GM06990 (cell line): Measurements from ENCODE around the gene PATJ.

Source experiments
- DNase-seq: peaks from one replicate; pipeline ENCODE4 v3.0.0-alpha.2; 2011; ENCODE audit not compliant: insufficient read length; ENCODE audit errors: extremely low read depth
- H3K27me3 ChIP-seq: replicated peaks from 2 replicates; pipeline ENCODE4 v1.6.0; 2011; ENCODE audit warnings: low read length; ENCODE audit not compliant: control insufficient read depth, insufficient read depth
- H3K36me3 ChIP-seq: 2 replicates; pipeline ENCODE4 v1.5.1; 2011; ENCODE audit warnings: low read length; ENCODE audit not compliant: control insufficient read depth, insufficient read depth
- H3K4me3 ChIP-seq: replicated peaks from 2 replicates; pipeline ENCODE4 v1.5.1; 2011; ENCODE audit warnings: low read depth, mild to moderate bottlenecking, control low read depth, low read length
- CTCF ChIP-seq: IDR thresholded peaks from 2 replicates; pipeline ENCODE4 v1.5.1; 2011; ENCODE audit warnings: low read length, control low read depth, mild to moderate bottlenecking, inconsistent platforms; ENCODE audit not compliant: insufficient read depth, poor library complexity, severe bottlenecking

The PATJ gene

GRCh38 chr1:62207187-62207586 lies 464.9 kb downstream of the PATJ start:
- Histone ChIP-seq H3K4me3 (no peak overlapping the region), H3K27me3 (no peaks in the 10 kb centered on the region), H3K36me3 (no peaks in the 10 kb centered on the region)
- TF ChIP-seq CTCF = no peak
- DNase-seq = no peak

GRCh38 chr1:62208087-62208486 lies 465.8 kb downstream of the PATJ start:
- H3K27me3 ChIP-seq = no peaks in the 10 kb centered on the region
- no peaks in the 10 kb centered on the region for H3K36me3 ChIP-seq

GRCh38 chr1:62208970-62209369 lies 466.7 kb downstream of the PATJ start:
- DNase-seq = no peak
- Histone ChIP-seq H3K27me3 (no peaks in the 10 kb centered on the region), H3K36me3 (no peaks in the 10 kb centered on the region), H3K4me3 (no peak overlapping the region)
- no peak for TF ChIP-seq CTCF

More at GRCh38 chr1:62208087-62208486, 465.8 kb downstream of the PATJ start:
- no peak overlapping the region for H3K4me3 ChIP-seq
- DNase-seq = no peak
- no peak for TF ChIP-seq CTCF

GRCh38 chr1:62209931-62210595 lies 467.8 kb downstream of the PATJ start:
- Histone ChIP-seq H3K36me3 (no peaks in the 10 kb centered on the region), H3K4me3 (no peak overlapping the region), H3K27me3 (no peaks in the 10 kb centered on the region)
- no peak for DNase-seq
- TF ChIP-seq CTCF = no peak

DNA sequence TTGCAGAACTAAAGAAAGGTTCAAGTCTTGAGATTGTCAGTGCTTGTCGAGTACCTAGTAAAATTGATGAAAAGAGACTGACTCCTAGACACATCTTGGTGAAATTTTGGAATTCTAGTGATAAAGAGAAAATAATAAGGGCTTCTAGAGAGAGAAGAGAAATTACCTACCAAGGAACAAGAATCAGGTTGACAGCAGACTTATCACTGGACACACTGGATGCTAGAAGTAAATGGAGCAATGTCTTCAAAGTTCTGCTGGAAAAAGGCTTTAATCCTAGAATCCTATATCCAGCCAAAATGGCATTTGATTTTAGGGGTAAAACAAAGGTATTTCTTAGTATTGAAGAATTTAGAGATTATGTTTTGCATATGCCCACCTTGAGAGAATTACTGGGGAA lies 468.7 kb downstream of the PATJ start:
- no peaks in the 10 kb centered on the region for H3K27me3 ChIP-seq
- no peaks in the 10 kb centered on the region for H3K36me3 ChIP-seq
- H3K4me3 ChIP-seq = no peak overlapping the region
- no peak for DNase-seq
- TF ChIP-seq CTCF = no peak

DNA sequence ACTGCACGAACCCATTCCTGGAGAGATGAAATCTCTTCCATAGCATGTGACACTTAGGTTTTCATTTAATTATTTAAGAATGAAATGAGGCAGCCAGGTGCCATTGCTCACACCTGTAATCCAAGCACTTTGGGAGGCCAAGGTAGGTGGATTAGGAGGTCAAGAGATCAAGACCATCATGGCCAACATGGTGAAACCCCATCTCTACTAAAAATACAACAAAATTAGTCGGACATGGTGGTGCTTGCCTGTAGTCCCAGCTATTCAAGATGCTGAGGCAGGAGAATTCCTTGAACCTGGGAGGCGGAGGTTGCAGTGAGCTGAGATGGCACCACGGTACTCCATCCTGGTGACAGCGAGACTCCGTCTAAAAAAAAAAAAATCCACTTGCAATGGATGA lies 470.1 kb downstream of the PATJ start:
- no peak for DNase-seq
- Histone ChIP-seq H3K36me3 (no peaks in the 10 kb centered on the region), H3K4me3 (no peak overlapping the region), H3K27me3 (no peaks in the 10 kb centered on the region)
- no peak for TF ChIP-seq CTCF
